OCI-LY7 (cell line): ENCODE measurements around the gene PPP4R1. TPM values are rescaled to one million over a fixed set of nuclear protein-coding genes. Genes with fewer than 3 reads are reported as not detected.

Experiments used
- BruUV-seq: library from RNA; stranded (reverse); fragments of 400-500 nt; replicated peaks from 2 replicates; lab custom pipeline; 2021; lab: Mats Ljungman, UMichigan
- CTCF ChIA-PET: fragments of 300-600 bp; sonication (Branson Sonifier 250); formaldehyde crosslinking; loops from one replicate; lab custom pipeline; 2022; ENCODE audit warnings: antibody characterized with exemption; ENCODE audit not compliant: unreplicated experiment; lab: Charles Lee
- POLR2A ChIA-PET: fragments of 300-600 bp; sonication (Branson Sonifier 250); formaldehyde crosslinking; loops from one replicate; lab custom pipeline; 2022; ENCODE audit warnings: antibody characterized with exemption; lab: Charles Lee
- DNase-seq: peaks from one replicate; pipeline ENCODE4 v3.0.0-alpha.2; 2015; ENCODE audit warnings: low spot score
- H2AFZ ChIP-seq: fragments of 200-600 bp; sonication (generic), shearing (Covaris generic); 2 replicates; pipeline ENCODE4 v1.6.1; 2014; ENCODE audit warnings: mild to moderate bottlenecking, antibody characterized with exemption, low read length, moderate library complexity
- H3K27ac ChIP-seq: fragments of 200-600 bp; sonication (generic); 2 replicates; pipeline ENCODE4 v1.5.1; 2014; ENCODE audit warnings: mixed run types, low read depth, mild to moderate bottlenecking, moderate library complexity, low read length, inconsistent platforms; ENCODE audit not compliant: poor library complexity, severe bottlenecking
- H3K36me3 ChIP-seq: fragments of 200-600 bp; sonication (generic); 2 replicates; pipeline ENCODE4 v1.6.1; 2014; ENCODE audit warnings: mild to moderate bottlenecking, antibody characterized with exemption, low read length, moderate library complexity, mixed read lengths; ENCODE audit not compliant: insufficient read depth
- H3K4me1 ChIP-seq: fragments of 200-600 bp; sonication (generic); 2 replicates; pipeline ENCODE4 v1.5.1; 2014; ENCODE audit warnings: mild to moderate bottlenecking, low read length; ENCODE audit not compliant: insufficient read depth, poor library complexity, severe bottlenecking
- H3K4me2 ChIP-seq: fragments of 200-600 bp; sonication (generic); 2 replicates; pipeline ENCODE4 v1.6.1; 2014; ENCODE audit warnings: mild to moderate bottlenecking, low read length
- H3K4me3 ChIP-seq: fragments of 200-600 bp; sonication (generic); 2 replicates; pipeline ENCODE4 v1.5.1; 2014; ENCODE audit warnings: mild to moderate bottlenecking, low read depth, low read length; ENCODE audit not compliant: poor library complexity, severe bottlenecking
- H3K79me2 ChIP-seq: fragments of 200-600 bp; sonication (generic); 2 replicates; pipeline ENCODE4 v1.6.1; 2016; ENCODE audit warnings: low read depth, mild to moderate bottlenecking, low read length, moderate library complexity, mixed read lengths; ENCODE audit not compliant: insufficient read depth
- H3K9me2 ChIP-seq: fragments of 200-600 bp; sonication (generic); 2 replicates; pipeline ENCODE4 v1.6.1; 2016; ENCODE audit warnings: mild to moderate bottlenecking, low read length, mixed read lengths; ENCODE audit not compliant: insufficient read depth
- H3K9me3 ChIP-seq: fragments of 200-600 bp; sonication (generic); 2 replicates; pipeline ENCODE4 v1.6.1; 2014; ENCODE audit warnings: mild to moderate bottlenecking, mixed run types, low read length, mixed read lengths
- H4K20me1 ChIP-seq: fragments of 200-600 bp; sonication (generic); 2 replicates; pipeline ENCODE4 v1.6.1; 2014; ENCODE audit warnings: mild to moderate bottlenecking, antibody characterized with exemption, low read length, moderate library complexity, mixed read lengths; ENCODE audit not compliant: insufficient read depth
- CTCF ChIP-seq: fragments of 200-600 bp; sonication (generic); conservative IDR thresholded peaks from 2 replicates; pipeline ENCODE4 v1.5.1; 2014; ENCODE audit warnings: mild to moderate bottlenecking, antibody characterized with exemption, low read length, moderate library complexity, mixed read lengths
- EZH2phosphoT487 ChIP-seq: fragments of 200-600 bp; sonication (generic); IDR thresholded peaks from 2 replicates; pipeline ENCODE4 v1.6.1; 2018; ENCODE audit warnings: low read depth, borderline replicate concordance, mild to moderate bottlenecking, mixed run types, antibody characterized with exemption, low read length, moderate library complexity, mixed read lengths
- intact Hi-C: fragments of 100-400 bp; cut with micrococcal nuclease; formaldehyde crosslinking; loops from one replicate; pipeline ENCODE4 v1.10.0; 2022; ENCODE audit not compliant: unreplicated experiment
- total RNA-seq, 2 experiments: library from RNA; depleted of rRNA in 1 of 2; stranded (reverse); fragments of >200 nt in 1 of 2; shearing (Covaris generic) in 1 of 2; gene quantifications; 2 replicates each; pipeline ENCODE4 v1.2.3, GENCODE V29; 2014 to 2022

The PPP4R1 gene
- total RNA-seq, 2 experiments from 2014 or later = 64.9 to 72.4 TPM

- Histone ChIP-seq H3K4me3 (no peak overlapping the region), H3K9me2 (no peaks in the 10 kb centered on the region), H3K79me2 (peaks cover 61% of the 10 kb centered on the region), H3K9me3 (no peaks in the 10 kb centered on the region), H4K20me1 (peaks cover 4% of the 10 kb centered on the region; the same call in 1 of the 2 replicates), H3K4me2 (no peak overlapping the region), H3K4me1 (no peaks in the 10 kb centered on the region), H2AFZ (no peak overlapping the region), H3K27ac (no peak overlapping the region), H3K36me3 (peaks cover 61% of the 10 kb centered on the region)
- intact Hi-C loops = loop anchor here (1.0 to 2.0 kb wide), 2 partner anchors 31 to 439 kb away; no protein-coding TSS in a partner anchor
- DNase-seq = no peak
- ChIA-PET POLR2A (interaction anchor here (1.6 kb wide), 1 partner anchor 31 kb away, joined by 4 read pairs; no protein-coding TSS in a partner anchor), CTCF (interaction anchor here (0.5 kb wide), 1 partner anchor 51 kb away, joined by 3 read pairs; no protein-coding TSS in a partner anchor)
- no TSS peak for BruUV-seq
- TF ChIP-seq EZH2phosphoT487 (no peak), CTCF (no peak)
Observed at GRCh38 chr18:9513971-9514512, 100.3 kb downstream of the PPP4R1 start.

GRCh38 chr18:9508446-9509025, 105.8 kb downstream of the PPP4R1 start:
- no TSS peak for BruUV-seq

More at GRCh38 chr18:9508446-9509025, 105.8 kb downstream of the PPP4R1 start:
- intact Hi-C loops = no loop called here
- no peaks in the 10 kb centered on the region for H4K20me1 ChIP-seq
- H3K9me2 ChIP-seq = no peaks in the 10 kb centered on the region
- peaks cover 93% of the 10 kb centered on the region for H3K79me2 ChIP-seq
- H3K36me3 ChIP-seq = peaks cover 57% of the 10 kb centered on the region
- POLR2A ChIA-PET = interaction anchor here (0.6 to 0.8 kb wide), 2 partner anchors 12 to 16 kb away, joined by 3 read pairs; no protein-coding TSS in a partner anchor
- no peaks in the 10 kb centered on the region for H3K4me1 ChIP-seq
- H3K9me3 ChIP-seq = peaks cover 22% of the 10 kb centered on the region; the same call in 1 of the 2 replicates
- no peak overlapping the region for H3K4me3 ChIP-seq
- TF ChIP-seq CTCF = no peak
- no peak overlapping the region for H3K27ac ChIP-seq
- no peak overlapping the region for H3K4me2 ChIP-seq
- no peak for DNase-seq
- no peak overlapping the region for H2AFZ ChIP-seq
- CTCF ChIA-PET = no interaction called here
